ENCODE measurements around the gene GAL3ST3.

Gene GAL3ST3

DNA sequence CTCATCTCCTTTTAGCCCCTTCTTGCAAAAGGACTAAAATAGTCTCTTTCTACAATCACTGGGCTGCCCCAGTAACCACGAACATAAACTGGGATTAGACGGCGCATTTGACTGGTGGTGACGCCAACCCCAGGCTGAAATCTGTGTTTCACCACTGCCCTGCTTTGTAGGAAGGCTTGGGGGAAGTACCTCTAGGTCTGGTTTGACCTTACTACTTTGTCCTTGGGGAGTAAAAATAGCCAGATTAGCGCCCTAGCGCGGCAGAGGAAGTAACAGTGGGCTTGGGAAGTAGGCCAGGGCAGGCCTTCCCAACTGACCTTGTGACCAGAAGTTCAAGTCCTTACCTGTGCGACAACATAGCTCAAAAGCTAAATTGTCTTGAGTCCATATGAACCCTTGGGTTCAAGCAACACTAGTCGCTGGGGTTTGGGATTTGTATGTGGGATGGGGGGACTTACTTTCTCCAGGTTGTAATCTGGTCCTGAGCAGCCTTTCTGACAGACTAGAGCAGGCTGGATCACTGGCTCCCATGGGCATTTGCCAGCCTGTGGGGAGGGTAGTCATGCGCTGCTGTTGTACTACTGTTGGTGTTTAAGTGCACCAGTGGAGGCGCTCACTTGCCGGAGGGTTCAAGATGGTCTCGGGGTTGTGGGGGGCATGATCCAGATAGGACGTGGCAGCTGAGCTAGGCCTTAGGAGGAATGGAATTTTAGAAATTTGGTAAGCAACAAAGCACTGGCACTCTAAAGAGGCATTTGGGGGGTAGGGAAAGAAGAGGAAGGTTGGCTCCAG is 20.2 kb upstream of the GAL3ST3 start:
- DNase-seq: peak; percentile 81

- DNase-seq: peak; percentile 51
These were observed 19.3 kb upstream of the GAL3ST3 start for GRCh38 chr11:66068154-66068821.

DNA sequence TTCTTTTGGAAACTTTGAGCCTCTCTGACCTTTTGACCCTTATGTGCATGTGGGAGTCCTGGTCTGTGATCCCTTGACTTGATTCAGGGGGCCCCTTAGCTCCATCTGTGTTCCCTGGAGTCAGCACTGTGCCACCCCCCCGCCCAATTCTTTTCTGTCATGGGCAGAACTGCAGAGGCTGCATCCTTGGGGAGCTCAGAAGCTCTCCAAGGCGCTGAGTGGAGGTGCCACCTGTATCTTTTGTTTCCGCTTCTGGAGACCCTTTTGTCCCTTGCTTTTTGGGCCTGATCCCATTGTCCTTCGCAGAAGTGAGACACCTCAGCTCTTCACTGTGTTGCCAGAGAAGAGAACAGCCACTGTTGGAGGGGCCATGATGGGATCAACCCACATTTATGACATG is 18.7 kb upstream of the GAL3ST3 start:
- no peak for DNase-seq

- DNase-seq: no peak
These were observed 17.8 kb upstream of the GAL3ST3 start for GRCh38 chr11:66066751-66067150.

DNA sequence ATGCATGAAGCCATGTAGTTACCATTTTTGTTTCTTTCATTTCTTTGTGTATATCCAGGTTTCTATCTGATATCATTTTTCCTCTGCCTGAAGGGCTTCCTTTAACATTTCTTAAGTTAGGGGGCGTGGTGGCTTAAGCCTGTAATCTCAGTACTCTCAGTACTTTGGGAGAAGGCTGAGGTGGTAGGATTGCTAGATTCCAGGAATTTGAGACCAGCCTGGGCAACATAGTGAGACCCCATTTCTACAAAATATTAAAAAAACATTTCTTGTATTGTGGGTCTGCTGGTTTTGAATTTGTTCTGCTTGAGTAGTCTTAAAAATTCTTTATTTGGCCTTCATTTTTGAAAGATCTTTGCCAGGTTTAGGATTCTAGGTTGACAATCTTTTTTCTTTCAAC is 15.6 kb upstream of the GAL3ST3 start:
- DNase-seq: no peak

DNA sequence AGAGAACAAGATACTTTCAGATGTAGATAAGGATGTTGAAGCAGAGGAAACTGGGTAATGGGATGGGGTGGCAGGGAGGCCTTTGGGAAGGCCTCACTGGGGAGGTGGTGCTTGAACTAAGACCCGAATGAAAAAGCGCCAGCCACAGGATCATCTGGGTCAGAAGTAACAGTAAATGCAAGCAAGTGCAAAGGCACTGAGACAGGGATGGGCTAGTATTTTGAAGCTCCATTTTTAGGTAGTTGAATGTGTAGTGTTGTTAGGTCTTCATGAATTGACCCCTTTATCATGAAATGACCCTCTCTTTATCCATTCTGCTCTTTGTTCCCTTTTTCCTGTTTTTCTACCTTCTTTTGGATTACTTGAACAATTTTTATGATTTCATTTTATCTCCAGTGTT is 14.9 kb upstream of the GAL3ST3 start:
- DNase-seq: no peak

DNA sequence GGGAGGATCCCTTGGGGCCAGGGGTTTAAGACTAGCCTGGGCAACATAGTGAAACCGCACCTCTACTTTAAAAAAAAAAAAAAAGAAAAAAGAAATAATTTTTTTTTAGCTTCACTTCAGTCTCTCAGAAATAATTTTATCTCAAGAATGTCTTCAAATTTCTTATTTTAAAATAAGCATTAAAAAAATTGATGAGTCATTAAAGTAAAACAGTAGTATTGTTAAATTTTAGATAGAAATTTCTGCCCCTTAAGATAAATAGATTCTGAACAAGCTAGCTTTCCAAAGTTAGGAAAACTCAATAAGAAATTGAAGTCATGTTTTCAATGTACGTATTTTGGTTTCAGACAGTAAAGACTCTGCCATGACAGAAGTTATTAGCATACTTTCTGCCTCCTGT is 13.4 kb upstream of the GAL3ST3 start:
- DNase-seq: no peak

GRCh38 chr11:66061268-66061667 is 12.3 kb upstream of the GAL3ST3 start:
- no peak for DNase-seq

DNA sequence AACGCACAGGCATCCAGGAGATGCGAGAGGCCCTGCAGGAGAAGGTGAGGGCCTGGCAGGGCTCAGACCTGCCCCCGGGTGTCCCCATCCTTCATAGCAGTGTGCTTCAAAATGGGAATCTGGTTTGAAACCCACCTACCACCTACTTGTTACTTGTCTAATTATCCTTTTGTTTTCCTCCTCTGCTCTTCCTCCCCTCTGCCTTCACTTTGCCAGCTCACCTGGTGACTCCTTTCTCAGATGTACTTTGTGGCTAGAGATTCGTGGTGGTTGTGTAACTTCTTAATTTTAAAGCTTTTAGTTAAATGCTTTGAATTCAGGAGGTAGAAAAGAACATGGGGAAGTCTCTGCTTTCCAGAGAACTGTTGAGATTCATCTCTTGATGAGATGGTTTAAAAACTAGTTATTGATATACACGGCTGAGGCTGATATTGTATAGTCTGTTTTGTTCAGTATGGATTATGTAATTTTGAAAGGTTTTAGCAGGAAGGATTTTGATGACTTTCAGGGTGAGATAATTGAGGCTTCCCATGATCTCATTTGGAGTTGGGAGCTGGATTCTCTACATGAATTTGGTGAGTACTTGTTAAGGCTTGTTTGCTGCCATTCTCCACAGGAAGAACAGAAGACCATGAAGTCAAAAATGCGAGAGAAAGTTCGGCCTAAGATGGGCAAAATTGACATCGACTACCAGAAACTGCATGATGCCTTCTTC is 11.2 kb upstream of the GAL3ST3 start:
- no peak for DNase-seq

GRCh38 chr11:66056501-66056900 is 7.5 kb upstream of the GAL3ST3 start:
- DNase-seq: no peak

- DNase-seq: no peak
These were observed 6.1 kb upstream of the GAL3ST3 start for GRCh38 chr11:66055021-66055420.

DNA sequence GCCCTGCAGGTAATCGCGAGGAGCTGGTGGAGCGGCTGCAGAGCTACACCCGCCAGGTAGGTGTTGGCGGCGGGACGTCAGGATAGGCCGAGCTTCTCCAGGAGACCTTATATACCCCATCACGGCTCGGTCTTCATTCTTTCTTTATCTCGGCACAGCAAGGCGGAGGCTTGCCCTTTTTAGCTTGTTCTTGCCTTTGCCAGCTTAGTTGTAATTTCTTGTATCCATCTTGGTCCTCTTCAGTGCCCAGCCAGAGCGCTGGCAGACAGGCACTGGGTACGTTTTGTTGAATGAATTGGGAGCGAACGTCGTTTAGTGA is 3.7 kb upstream of the GAL3ST3 start:
- no peak for DNase-seq

DNA sequence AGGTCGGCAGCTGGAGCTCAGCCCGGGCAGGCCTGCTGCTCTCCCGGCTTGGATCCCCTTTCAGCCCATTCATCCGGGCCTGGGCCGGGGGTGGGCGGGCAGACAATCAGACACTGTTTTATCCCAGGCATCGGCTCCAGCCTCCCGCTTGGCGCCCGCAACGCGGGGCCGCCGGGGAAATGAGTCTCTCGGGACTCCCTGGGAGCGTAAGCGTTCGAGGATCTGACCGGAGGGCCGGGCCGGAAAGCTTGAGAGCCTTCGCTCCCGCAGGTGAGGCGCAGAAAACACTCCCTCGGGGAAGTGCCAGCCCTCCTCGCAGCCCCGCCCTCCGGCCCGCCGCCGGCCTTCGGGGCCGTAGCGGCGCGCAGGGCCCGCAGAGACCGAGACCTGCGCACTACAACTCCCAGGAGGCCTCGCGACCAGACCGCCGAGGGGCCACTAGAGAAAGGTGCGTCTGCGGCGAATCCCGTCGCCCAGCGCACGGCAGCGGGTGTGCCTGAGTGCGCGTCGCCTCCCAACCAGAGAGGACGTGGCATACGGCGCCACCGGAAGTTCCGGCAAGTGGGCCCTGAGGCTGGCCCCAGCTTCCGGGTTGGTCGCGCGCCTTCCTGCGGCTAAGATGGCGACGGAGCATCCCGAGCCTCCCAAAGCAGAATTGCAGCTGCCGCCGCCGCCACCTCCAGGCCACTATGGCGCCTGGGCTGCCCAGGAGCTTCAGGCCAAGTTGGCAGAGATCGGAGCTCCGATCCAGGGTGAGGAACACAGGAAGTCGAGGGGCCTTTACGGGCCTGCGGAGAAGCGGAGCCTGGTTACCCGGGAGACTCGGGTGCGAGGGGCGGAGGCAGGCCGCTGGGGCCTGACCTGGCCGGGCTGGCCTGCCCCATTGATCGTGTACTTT is 3.1 kb upstream of the GAL3ST3 start, which contains the start of gene SF3B2:
SF3B2 (plus strand) TSS at position 599 of the 898 bp plus-strand sequence; CDS start at position 620, 21 bp downstream.
- DNase-seq: peak; percentile 97

GRCh38 chr11:66051371-66051765 is 2.4 kb upstream of the GAL3ST3 start:
- no peak for DNase-seq

DNA sequence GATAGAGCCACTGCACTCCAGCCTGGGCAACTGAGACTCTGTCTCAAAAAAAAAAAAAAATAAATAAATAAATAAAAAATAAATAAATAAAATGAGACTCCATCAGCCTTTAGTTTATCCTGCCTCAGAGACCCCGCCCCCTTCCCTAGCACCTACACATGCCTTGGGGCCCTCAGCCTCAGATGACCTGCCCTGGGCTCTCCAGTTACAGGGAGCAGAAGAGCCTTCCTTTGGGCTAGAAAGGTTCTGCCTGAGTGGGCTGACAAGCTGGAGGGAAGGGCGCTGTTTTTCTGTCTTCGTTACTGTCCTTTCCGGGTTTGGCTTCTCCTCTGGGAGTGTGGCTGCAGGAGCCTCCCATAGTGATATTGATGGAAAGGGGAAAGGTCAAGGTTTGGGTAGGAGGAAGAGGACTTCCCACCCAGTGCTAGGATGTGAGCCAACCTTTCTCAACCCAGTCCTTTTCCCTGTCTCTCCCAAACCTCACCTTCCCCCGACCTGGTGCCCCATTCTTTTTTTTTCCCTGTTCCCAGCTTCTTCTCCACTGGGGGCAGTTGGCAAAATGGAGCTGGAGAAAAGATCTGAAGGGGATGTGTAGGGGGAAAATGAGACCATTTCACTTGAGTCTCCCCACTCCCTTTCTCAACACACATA is 1.7 kb upstream of the GAL3ST3 start:
- DNase-seq: no peak

- DNase-seq: no peak
These were observed 1.2 kb downstream of the GAL3ST3 start for GRCh38 chr11:66047541-66048365.

DNA sequence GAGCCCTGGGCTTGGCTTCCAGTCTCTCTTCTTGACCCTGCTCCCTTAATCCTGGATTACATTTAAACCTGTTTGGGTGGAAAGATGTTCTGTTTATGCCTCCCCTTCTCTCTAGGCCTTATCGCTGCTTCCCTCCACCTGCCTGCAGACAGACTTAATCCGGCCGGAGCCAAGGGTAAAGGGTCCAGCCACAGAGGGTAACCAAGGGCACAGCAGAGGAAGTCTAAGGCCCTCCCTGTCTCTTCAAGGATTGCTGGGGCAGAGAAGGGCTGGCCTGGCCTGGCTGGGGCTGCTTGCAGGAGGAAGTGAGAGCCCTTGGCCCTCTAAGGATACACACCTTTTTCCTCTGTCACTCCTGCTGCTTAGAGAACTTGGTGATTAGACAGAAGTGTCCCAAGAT is 2.1 kb downstream of the GAL3ST3 start:
- DNase-seq: no peak

- DNase-seq: peak; percentile 36
These were observed 3.8 kb downstream of the GAL3ST3 start for GRCh38 chr11:66045177-66045639.

GRCh38 chr11:66044757-66045156 is 4.2 kb downstream of the GAL3ST3 start:
- DNase-seq: no peak

DNA sequence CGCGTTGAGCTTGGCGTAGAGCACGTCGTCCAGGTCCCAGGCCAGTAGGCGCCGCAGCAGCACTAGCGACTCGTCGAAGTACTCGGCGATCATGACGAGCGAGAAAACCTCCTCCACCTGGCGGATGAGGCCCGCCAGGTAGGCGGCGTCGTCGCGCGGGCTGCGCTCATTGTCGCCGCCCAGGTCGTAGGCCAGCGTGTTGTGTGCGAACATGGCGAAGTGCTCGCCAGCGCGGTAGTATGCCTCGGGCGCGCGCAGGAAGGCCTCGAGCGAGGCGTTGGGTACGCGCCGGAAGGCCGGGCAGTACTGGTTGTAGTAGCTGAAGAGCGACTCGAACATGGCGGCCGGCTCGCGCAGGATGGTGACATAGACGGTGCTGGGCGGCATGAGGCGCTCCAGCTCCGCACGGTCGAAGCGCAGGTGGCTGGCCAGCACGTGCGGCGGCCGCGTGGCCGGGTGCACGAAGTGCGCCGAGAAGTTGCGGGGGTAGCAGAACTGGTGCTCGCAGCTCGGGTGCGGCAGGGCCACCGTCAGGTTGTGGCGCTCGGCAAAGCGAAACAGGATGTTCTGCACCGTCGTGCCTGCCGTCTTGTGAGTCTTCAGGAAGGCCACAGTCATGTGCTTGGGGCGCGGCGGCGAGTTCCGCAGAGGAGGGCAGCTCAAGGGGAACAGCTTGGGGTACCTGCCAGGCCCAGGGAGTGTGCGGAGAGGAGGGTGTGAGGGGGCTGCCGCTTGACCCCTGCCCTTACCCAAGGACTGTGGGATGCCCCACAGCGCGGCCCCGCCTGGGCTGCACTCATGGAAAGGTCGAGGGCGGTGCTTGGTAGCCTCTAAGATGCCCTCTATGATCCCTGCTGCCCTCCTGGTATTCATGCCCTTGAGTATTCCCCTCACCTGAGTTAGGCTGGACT is 5.7 kb downstream of the GAL3ST3 start:
- DNase-seq: no peak
